Hepatocyte (in vitro differentiated cells): ENCODE measurements around the gene AQR. TPM values are rescaled to one million over a fixed set of nuclear protein-coding genes. Genes with fewer than 3 reads are reported as not detected.
A peak's percentile ranks its signal among the peaks of the same experiment; 100 is the strongest.
"Not testable (repeated sequence)": the region's sequence is repeated elsewhere in the genome, so short reads cannot be mapped to it uniquely, and the experiment has no call there.

Source experiments
- DNase-seq: peaks from one replicate; pipeline ENCODE4 v3.0.0-alpha.2; 2016; ENCODE audit warnings: low spot score
- H2AFZ ChIP-seq: fragments of 200-600 bp; sonication (generic); 2 replicates; pipeline ENCODE4 v1.6.0; 2016; ENCODE audit warnings: antibody characterized with exemption, mild to moderate bottlenecking
- H3K27ac ChIP-seq: fragments of 200-600 bp; sonication (generic); 2 replicates; pipeline ENCODE4 v1.5.1; 2016; ENCODE audit warnings: mild to moderate bottlenecking
- H3K27me3 ChIP-seq: fragments of 200-600 bp; sonication (generic); 2 replicates; pipeline ENCODE4 v1.6.1; 2016
- H3K36me3 ChIP-seq: fragments of 200-600 bp; sonication (generic); replicated peaks from 2 replicates; pipeline ENCODE4 v1.5.1; 2016; ENCODE audit warnings: low read depth; ENCODE audit not compliant: insufficient read depth
- H3K4me1 ChIP-seq: fragments of 200-600 bp; sonication (generic); 2 replicates; pipeline ENCODE4 v1.5.1; 2016; ENCODE audit warnings: mild to moderate bottlenecking, moderate library complexity; ENCODE audit not compliant: insufficient read depth
- H3K4me2 ChIP-seq: fragments of 200-600 bp; sonication (generic); 2 replicates; pipeline ENCODE4 v1.6.0; 2016
- H3K4me3 ChIP-seq: fragments of 200-600 bp; sonication (generic); 2 replicates; pipeline ENCODE4 v1.5.1; 2016; ENCODE audit warnings: mild to moderate bottlenecking
- H3K79me2 ChIP-seq: fragments of 200-600 bp; sonication (generic); 2 replicates; pipeline ENCODE4 v1.6.0; 2017; ENCODE audit warnings: mild to moderate bottlenecking
- H3K9me2 ChIP-seq: fragments of 200-600 bp; sonication (generic); replicated peaks from 2 replicates; pipeline ENCODE4 v1.6.0; 2017; ENCODE audit warnings: mild to moderate bottlenecking; ENCODE audit not compliant: insufficient read depth
- H3K9me3 ChIP-seq: fragments of 200-600 bp; sonication (generic); 2 replicates; pipeline ENCODE4 v1.5.1; 2016; ENCODE audit warnings: low read depth, mild to moderate bottlenecking
- H4K20me1 ChIP-seq: fragments of 200-600 bp; sonication (generic); 2 replicates; pipeline ENCODE4 v1.6.0; 2016; ENCODE audit warnings: mild to moderate bottlenecking; ENCODE audit not compliant: insufficient read depth, poor library complexity, severe bottlenecking
- CTCF ChIP-seq: fragments of 200-600 bp; sonication (generic); IDR thresholded peaks from 2 replicates; pipeline ENCODE4 v1.5.1; 2016; ENCODE audit warnings: antibody characterized with exemption, mild to moderate bottlenecking; ENCODE audit not compliant: poor library complexity
- EZH2 ChIP-seq: fragments of 200-600 bp; sonication (generic); IDR thresholded peaks from 2 replicates; pipeline ENCODE4 v1.6.1; 2016; ENCODE audit warnings: antibody characterized with exemption, mild to moderate bottlenecking, borderline replicate concordance
- EZH2phosphoT487 ChIP-seq: fragments of 200-600 bp; sonication (generic); IDR thresholded peaks from one replicate; pipeline ENCODE4 v1.6.1; 2018; ENCODE audit warnings: antibody characterized with exemption, mild to moderate bottlenecking, low read depth, moderate library complexity; ENCODE audit not compliant: unreplicated experiment, severe bottlenecking
- WGBS: methylation state at CpG from one replicate; pipeline ENCODE4 v1.1.6; 2016; ENCODE audit warnings: low lambda C conversion rate; ENCODE audit errors: missing lambda C conversion rate; 5-methylcytosine and 5-hydroxymethylcytosine counted together
- polyA plus RNA-seq: library from polyadenylated mRNA; unstranded; fragments of >200 nt; fragmentation: Nextera tagmentation; extraction: Ambion mirVana; gene quantifications from 2 replicates; pipeline ENCODE4 v1.2.1, GENCODE V29; 2016
- total RNA-seq: library from RNA; depleted of rRNA; stranded (reverse); fragments of >200 nt; gene quantifications from 2 replicates; pipeline ENCODE4 v1.2.3, GENCODE V29; 2014

The AQR gene
- total and polyA plus RNA-seq, 2 experiments from 2014 or later, result 15.3 to 39.8 TPM

GRCh38 chr15:34976073-34976472 lies 6.5 kb upstream of the AQR start:
- Histone ChIP-seq H4K20me1 (no peaks in the 10 kb centered on the region), H3K4me2 (no peak overlapping the region), H3K27ac (no peak overlapping the region), H3K27me3 (no peaks in the 10 kb centered on the region), H3K9me3 (no peaks in the 10 kb centered on the region), H3K36me3 (no peaks in the 10 kb centered on the region), H2AFZ (no peak overlapping the region), H3K4me3 (no peak overlapping the region), H3K4me1 (no peaks in the 10 kb centered on the region), H3K79me2 (peaks cover 8% of the 10 kb centered on the region), H3K9me2 (no peaks in the 10 kb centered on the region)
- DNase-seq, result no peak
- WGBS, result 84% methylated on average over 2 of the region's 2 CpGs
- TF ChIP-seq EZH2phosphoT487, result no peak
- no peak for TF ChIP-seq EZH2
- TF ChIP-seq CTCF, result no peak

- no peak overlapping the region for H2AFZ ChIP-seq
- no peak overlapping the region for H3K27ac ChIP-seq
- no peaks in the 10 kb centered on the region for H3K9me3 ChIP-seq
- H3K4me1 ChIP-seq, result peaks cover 3% of the 10 kb centered on the region
- H3K4me2 ChIP-seq, result no peak overlapping the region
- H3K9me2 ChIP-seq, result no peaks in the 10 kb centered on the region
- no peak overlapping the region for H3K4me3 ChIP-seq
- H4K20me1 ChIP-seq, result no peaks in the 10 kb centered on the region
- no peak for DNase-seq
- peaks cover 9% of the 10 kb centered on the region for H3K79me2 ChIP-seq
- no peaks in the 10 kb centered on the region for H3K36me3 ChIP-seq
- no peaks in the 10 kb centered on the region for H3K27me3 ChIP-seq
- TF ChIP-seq EZH2, result no peak
- no peak for TF ChIP-seq CTCF
- no peak for TF ChIP-seq EZH2phosphoT487
- WGBS, result 91% methylated on average over 2 of the region's 2 CpGs
These were observed 4.0 kb upstream of the AQR start for GRCh38 chr15:34973512-34973911.

- Histone ChIP-seq H3K4me2 (peak overlapping the region; percentile 74), H3K27ac (peak overlapping the region; percentile 8), H2AFZ (peak overlapping the region; percentile 83), H3K4me3 (peak overlapping the region; percentile 23), H3K79me2 (peaks cover 41% of the 10 kb centered on the region)
- not testable (repeated sequence) for H3K9me2 ChIP-seq, H3K36me3 ChIP-seq, DNase-seq, H3K9me3 ChIP-seq, H3K27me3 ChIP-seq, H3K4me1 ChIP-seq, H4K20me1 ChIP-seq
- WGBS, result 81% methylated on average over 21 of the region's 21 CpGs
These were observed 629 bp upstream of the AQR start for GRCh38 chr15:34970098-34970643.

- H3K27ac ChIP-seq, result no peak overlapping the region
- 84% methylated on average over 2 of the region's 2 CpGs for WGBS
- no peak for DNase-seq
- no peaks in the 10 kb centered on the region for H3K36me3 ChIP-seq
- H3K9me2 ChIP-seq, result no peaks in the 10 kb centered on the region
- TF ChIP-seq CTCF, result no peak
- no peak for TF ChIP-seq EZH2
- no peak for TF ChIP-seq EZH2phosphoT487
- H3K79me2 ChIP-seq, result peaks cover 59% of the 10 kb centered on the region
- H3K9me3 ChIP-seq, result no peaks in the 10 kb centered on the region
- peaks cover 6% of the 10 kb centered on the region for H3K4me1 ChIP-seq
- no peak overlapping the region for H3K4me2 ChIP-seq
- no peak overlapping the region for H2AFZ ChIP-seq
- no peak overlapping the region for H3K4me3 ChIP-seq
- H4K20me1 ChIP-seq, result no peaks in the 10 kb centered on the region
- H3K27me3 ChIP-seq, result no peaks in the 10 kb centered on the region
These were observed 5.3 kb downstream of the AQR start for GRCh38 chr15:34964277-34964676.
